Prostate gland (tissue), 2 donors: ENCODE data around the gene BMP7. TPM values are rescaled to one million over a fixed set of nuclear protein-coding genes. Genes with fewer than 3 reads are reported as not detected.

ENCODE experiments used
- DNase-seq: peaks from one replicate; pipeline ENCODE4 v3.0.0-alpha.2; 2019; ENCODE audit warnings: low spot score
- H3K27ac ChIP-seq, 2 donors: fragments of 200-600 bp; sonication (generic); 2 replicates each; pipeline ENCODE4 v1.5.1; 2017 to 2019
- H3K27me3 ChIP-seq: fragments of 200-600 bp; sonication (generic); replicated peaks from 2 replicates; pipeline ENCODE4 v1.5.1; 2019; ENCODE audit not compliant: insufficient read depth
- H3K36me3 ChIP-seq, 2 donors: fragments of 200-600 bp; sonication (generic); 1 replicate in 1 of 2; 2 replicates in 1 of 2; pipeline versions ENCODE4 v1.5.1 to v1.8.1; 2017 to 2019
- H3K4me1 ChIP-seq: fragments of 200-600 bp; sonication (generic); replicated peaks from 2 replicates; pipeline ENCODE4 v1.5.1; 2019
- H3K4me3 ChIP-seq, 2 donors: fragments of 200-600 bp; sonication (generic); 2 replicates each; pipeline ENCODE4 v1.5.1; 2017 to 2019
- H3K9me3 ChIP-seq: fragments of 200-600 bp; sonication (generic); 2 replicates; pipeline ENCODE4 v1.5.1; 2017
- CTCF ChIP-seq, 4 experiments: fragments of 200-600 bp in 2 of 4; fragments of 450-650 bp in 2 of 4; sonication (generic) in 2 of 4; IDR thresholded peaks; 1 replicate in 3 of 4; 2 replicates in 1 of 4; pipeline ENCODE4 v1.5.1; 2016 to 2019; ENCODE audit warnings: antibody characterized with exemption in 4 of 4, mild to moderate bottlenecking in 2 of 4, moderate library complexity in 2 of 4
- POLR2A ChIP-seq: fragments of 450-650 bp; IDR thresholded peaks from one replicate; pipeline ENCODE4 v1.6.1; 2016; ENCODE audit warnings: antibody characterized with exemption, mild to moderate bottlenecking
- POLR2AphosphoS5 ChIP-seq: sonication (generic); formaldehyde crosslinking; IDR thresholded peaks from one replicate; pipeline ENCODE4 v1.6.1; 2017; ENCODE audit warnings: antibody characterized with exemption
- WGBS: methylation state at CpG from one replicate; pipeline ENCODE4 v1.1.5; 2018; 5-methylcytosine and 5-hydroxymethylcytosine counted together
- intact Hi-C: fragments of 100-400 bp; cut with DNase I; formaldehyde crosslinking; loops from one replicate; pipeline ENCODE4 v1.14.2; 2022
- total RNA-seq, 2 donors: library from RNA; depleted of rRNA; stranded (reverse); fragments of >200 nt; gene quantifications; one replicate each; pipeline ENCODE4 v1.1.0, GENCODE V29; 2016

BMP7 gene
- total RNA-seq, 2 donors from 2014 or later, result 10.5 to 16.8 TPM

- Histone ChIP-seq H3K9me3 (no peaks in the 10 kb centered on the region), H3K27ac (no peak overlapping the region), H3K27me3 (no peaks in the 10 kb centered on the region), H3K4me1 (peaks cover 4% of the 10 kb centered on the region), H3K36me3 (no peaks in the 10 kb centered on the region), H3K4me3 (no peak overlapping the region)
- no peak for DNase-seq
- intact Hi-C loops, result no loop called here
- no peak for TF ChIP-seq POLR2A
- no peak for TF ChIP-seq POLR2AphosphoS5
- no peak for TF ChIP-seq CTCF (IDR thresholded peaks at IDR 0.05)
- 81% methylated on average over 2 of the region's 2 CpGs for WGBS
Measured at GRCh38 chr20:57292611-57293010, 26.2 kb upstream of the BMP7 start.

GRCh38 chr20:57291694-57292093 is 25.3 kb upstream of the BMP7 start:
- intact Hi-C loops, result no loop called here
- Histone ChIP-seq H3K27me3 (no peaks in the 10 kb centered on the region), H3K36me3 (no peaks in the 10 kb centered on the region), H3K4me1 (peaks cover 4% of the 10 kb centered on the region), H3K9me3 (no peaks in the 10 kb centered on the region), H3K4me3 (no peak overlapping the region), H3K27ac (no peak overlapping the region)
- TF ChIP-seq CTCF (IDR thresholded peaks at IDR 0.05) (no peak), POLR2AphosphoS5 (no peak), POLR2A (no peak)
- no peak for DNase-seq
- 96% methylated on average over 6 of the region's 6 CpGs for WGBS

- Histone ChIP-seq H3K4me3 (no peak overlapping the region), H3K27ac (no peak overlapping the region), H3K36me3 (no peaks in the 10 kb centered on the region), H3K27me3 (no peaks in the 10 kb centered on the region), H3K9me3 (no peaks in the 10 kb centered on the region), H3K4me1 (peaks cover 4% of the 10 kb centered on the region)
- DNase-seq, result no peak
- intact Hi-C loops, result no loop called here
- peak in 1 of 4 experiments; percentile 37 for TF ChIP-seq CTCF (IDR thresholded peaks at IDR 0.05)
- TF ChIP-seq POLR2A, result no peak
- no peak for TF ChIP-seq POLR2AphosphoS5
- WGBS, result 53% methylated on average over 10 of the region's 10 CpGs
Measured at GRCh38 chr20:57291003-57291402, 24.6 kb upstream of the BMP7 start.

GRCh38 chr20:57290178-57290484 is 23.7 kb upstream of the BMP7 start:
- peaks cover 4% of the 10 kb centered on the region for H3K4me1 ChIP-seq
- intact Hi-C loops, result no loop called here

More at GRCh38 chr20:57290178-57290484, 23.7 kb upstream of the BMP7 start:
- TF ChIP-seq POLR2A, result no peak
- no peak for TF ChIP-seq CTCF (IDR thresholded peaks at IDR 0.05)
- TF ChIP-seq POLR2AphosphoS5, result no peak
- no peaks in the 10 kb centered on the region for H3K36me3 ChIP-seq
- no peaks in the 10 kb centered on the region for H3K9me3 ChIP-seq
- H3K27ac ChIP-seq, result no peak overlapping the region
- WGBS, result 59% methylated on average over 5 of the region's 5 CpGs
- DNase-seq, result no peak
- no peaks in the 10 kb centered on the region for H3K27me3 ChIP-seq
- no peak overlapping the region for H3K4me3 ChIP-seq
